Measurements from ENCODE around the gene SLC1A2.

SLC1A2 gene

DNA sequence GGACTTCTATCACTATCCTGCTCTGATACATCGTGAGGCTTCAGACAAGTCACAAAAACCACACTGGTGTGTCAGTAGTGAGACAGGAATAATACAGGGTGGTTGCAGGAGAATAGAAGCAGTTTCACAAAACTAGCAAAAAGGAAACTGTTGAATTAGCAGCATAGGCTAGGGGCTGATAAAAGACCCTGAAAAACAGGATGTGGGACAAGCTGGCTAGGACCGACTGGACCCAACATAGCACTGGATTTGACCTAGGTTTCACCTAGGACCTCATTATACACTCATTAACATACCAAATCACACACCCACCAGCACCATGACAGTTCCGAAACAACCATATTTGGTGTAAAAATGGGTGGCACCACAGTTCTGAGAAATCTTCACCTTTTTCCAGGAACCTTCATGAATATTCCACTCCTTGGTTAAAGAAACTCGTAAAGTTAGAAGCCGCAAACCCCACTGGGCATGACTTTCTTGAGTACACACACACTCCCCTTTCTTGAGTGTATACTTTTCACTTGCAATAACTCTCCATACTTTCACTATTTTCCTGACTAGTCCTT lies 76.2 kb downstream of the SLC1A2 start:
- ATAC-seq, result no peak
- TF ChIP-seq PPARA (CRISPR knock-in tag; IDR thresholded peaks at IDR 0.05; ENCODE audit: borderline replicate concordance) (no peak), CSDC2 (CRISPR knock-in tag; IDR thresholded peaks at IDR 0.05) (no peak), ZNF70 (CRISPR knock-in tag; IDR thresholded peaks at IDR 0.05) (no peak), ZNF8 (CRISPR knock-in tag; IDR thresholded peaks at IDR 0.05) (no peak), GLIS3 (CRISPR knock-in tag; IDR thresholded peaks at IDR 0.05) (no peak), BACH2 (CRISPR knock-in tag; IDR thresholded peaks at IDR 0.05; ENCODE audit: borderline replicate concordance) (no peak), ZC3H10 (CRISPR knock-in tag; IDR thresholded peaks at IDR 0.05) (no peak), TCF4 (CRISPR knock-in tag; IDR thresholded peaks at IDR 0.05; ENCODE audit: borderline replicate concordance) (no peak), ISL1 (CRISPR knock-in tag; IDR thresholded peaks at IDR 0.05) (no peak), TSHZ2 (CRISPR knock-in tag; IDR thresholded peaks at IDR 0.05) (no peak), SNAI2 (CRISPR knock-in tag; IDR thresholded peaks at IDR 0.05) (no peak), ZFP30 (CRISPR knock-in tag; IDR thresholded peaks at IDR 0.05) (no peak), TOX (CRISPR knock-in tag; IDR thresholded peaks at IDR 0.05; ENCODE audit: borderline replicate concordance) (no peak), ZNF565 (CRISPR knock-in tag; conservative IDR thresholded peaks at IDR 0.05; ENCODE audit: low read depth) (no peak), PATZ1 (CRISPR knock-in tag; IDR thresholded peaks at IDR 0.05; ENCODE audit: borderline replicate concordance) (no peak), POU6F1 (CRISPR knock-in tag; IDR thresholded peaks at IDR 0.05; ENCODE audit: borderline replicate concordance, low read depth) (no peak), CREB5 (CRISPR knock-in tag; IDR thresholded peaks at IDR 0.05; ENCODE audit: low read depth) (no peak), OSR1 (CRISPR knock-in tag; IDR thresholded peaks at IDR 0.05) (no peak)

DNA sequence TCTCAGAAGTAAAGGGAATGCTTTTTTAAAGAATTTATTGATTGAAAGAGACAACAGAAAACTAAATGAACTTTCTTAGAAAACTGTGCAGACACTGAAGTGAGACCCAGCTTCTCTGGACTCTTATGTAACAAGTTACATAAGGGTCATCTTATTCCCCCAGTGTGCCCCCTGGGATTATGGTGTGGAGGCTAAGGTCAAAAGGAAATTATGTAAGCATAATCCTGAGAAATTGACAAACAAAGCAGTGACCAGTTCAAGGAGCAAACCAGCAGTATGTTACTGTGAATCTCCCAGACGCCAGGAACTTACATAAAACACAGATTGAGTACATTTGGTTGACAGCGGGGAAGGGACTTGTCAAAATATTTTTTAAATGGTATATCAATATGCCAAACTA lies 78.6 kb downstream of the SLC1A2 start:
- TF ChIP-seq ZNF70 (CRISPR knock-in tag; IDR thresholded peaks at IDR 0.05) (no peak), ZNF8 (CRISPR knock-in tag; IDR thresholded peaks at IDR 0.05) (no peak), ZNF565 (CRISPR knock-in tag; conservative IDR thresholded peaks at IDR 0.05; ENCODE audit: low read depth) (no peak), CSRNP3 (CRISPR knock-in tag; IDR thresholded peaks at IDR 0.05) (no peak), ZFP3 (CRISPR knock-in tag; IDR thresholded peaks at IDR 0.05) (no peak), BACH2 (CRISPR knock-in tag; IDR thresholded peaks at IDR 0.05; ENCODE audit: borderline replicate concordance) (no peak), ISL1 (CRISPR knock-in tag; IDR thresholded peaks at IDR 0.05) (no peak), ZFP30 (CRISPR knock-in tag; IDR thresholded peaks at IDR 0.05) (no peak), CSDC2 (CRISPR knock-in tag; IDR thresholded peaks at IDR 0.05) (no peak), OSR1 (CRISPR knock-in tag; IDR thresholded peaks at IDR 0.05) (no peak), TSHZ2 (CRISPR knock-in tag; IDR thresholded peaks at IDR 0.05) (no peak), SNAI2 (CRISPR knock-in tag; IDR thresholded peaks at IDR 0.05) (no peak)
- no peak for ATAC-seq

All from SK-N-SH treated with all-trans-retinoic acid at 6 μM for 48 hours (cell line).